H9 (cell line): ENCODE data around the gene DNAJC18. TPM values are rescaled to one million over a fixed set of nuclear protein-coding genes. Genes with fewer than 3 reads are reported as not detected.

Experiments used
- DNase-seq: peaks from one replicate; pipeline ENCODE4 v3.0.0-alpha.2; 2017
- H2AFZ ChIP-seq: one replicate; pipeline ENCODE4 v1.6.1; 2013; ENCODE audit warnings: mild to moderate bottlenecking, low read length, control low read depth, moderate library complexity
- H2AK5ac ChIP-seq: 2 replicates; pipeline ENCODE4 v1.6.1; 2013; ENCODE audit warnings: low read length, control low read depth, mixed read lengths; ENCODE audit not compliant: insufficient read length
- H2BK120ac ChIP-seq: one replicate; pipeline ENCODE4 v1.6.1; 2013; ENCODE audit warnings: low read depth, mild to moderate bottlenecking, low read length, control low read depth, inconsistent platforms; ENCODE audit not compliant: poor library complexity, severe bottlenecking
- H2BK12ac ChIP-seq: 2 replicates; pipeline ENCODE4 v1.6.1; 2013; ENCODE audit warnings: low read length, control low read depth, mixed read lengths, low read depth; ENCODE audit not compliant: insufficient read length
- H2BK15ac ChIP-seq: 2 replicates; pipeline ENCODE4 v1.6.1; 2013; ENCODE audit warnings: low read depth, low read length, control low read depth
- H2BK20ac ChIP-seq: one replicate; pipeline ENCODE4 v1.6.1; 2013; ENCODE audit warnings: low read depth, mild to moderate bottlenecking, low read length, control low read depth, inconsistent platforms; ENCODE audit not compliant: poor library complexity, severe bottlenecking
- H2BK5ac ChIP-seq: 2 replicates; pipeline ENCODE4 v1.6.1; 2013; ENCODE audit warnings: low read length, control low read depth, mixed read lengths; ENCODE audit not compliant: insufficient read length
- H3K14ac ChIP-seq: 2 replicates; pipeline ENCODE4 v1.6.1; 2013; ENCODE audit warnings: low read length, control low read depth; ENCODE audit not compliant: insufficient read depth
- H3K18ac ChIP-seq: 2 replicates; pipeline ENCODE4 v1.6.1; 2013; ENCODE audit warnings: low read depth, mild to moderate bottlenecking, mixed read lengths, low read length, control low read depth; ENCODE audit not compliant: insufficient read length
- H3K23ac ChIP-seq: 2 replicates; pipeline ENCODE4 v1.6.1; 2013; ENCODE audit warnings: low read length, control low read depth, mixed read lengths, low read depth; ENCODE audit not compliant: insufficient read length
- H3K23me2 ChIP-seq: 2 replicates; pipeline ENCODE4 v1.6.1; 2013; ENCODE audit warnings: low read depth, mild to moderate bottlenecking, mixed read lengths, low read length, control low read depth; ENCODE audit not compliant: insufficient read length, poor library complexity, severe bottlenecking
- H3K27ac ChIP-seq: 2 replicates; pipeline ENCODE4 v1.5.1; 2013; ENCODE audit warnings: low read length, control low read depth, mixed read lengths, low read depth; ENCODE audit not compliant: insufficient read length
- H3K27me3 ChIP-seq: 2 replicates; pipeline ENCODE4 v1.6.1; 2013; ENCODE audit warnings: low read length, control low read depth, inconsistent platforms; ENCODE audit not compliant: insufficient read depth
- H3K4ac ChIP-seq: 2 replicates; pipeline ENCODE4 v1.6.1; 2013; ENCODE audit warnings: low read depth, mild to moderate bottlenecking, control low read depth, inconsistent platforms, low read length, moderate library complexity
- H3K4me1 ChIP-seq: 2 replicates; pipeline ENCODE4 v1.6.1; 2013; ENCODE audit warnings: low read length, control low read depth, inconsistent platforms; ENCODE audit not compliant: insufficient read depth
- H3K4me2 ChIP-seq: 2 replicates; pipeline ENCODE4 v1.6.1; 2013; ENCODE audit warnings: low read length, control low read depth, mixed read lengths; ENCODE audit not compliant: insufficient read length, insufficient read depth
- H3K56ac ChIP-seq: 2 replicates; pipeline ENCODE4 v1.6.1; 2013; ENCODE audit warnings: low read depth, mild to moderate bottlenecking, mixed read lengths, low read length, control low read depth; ENCODE audit not compliant: insufficient read length
- H3K79me1 ChIP-seq: 2 replicates; pipeline ENCODE4 v1.6.1; 2013; ENCODE audit warnings: low read depth, mild to moderate bottlenecking, moderate library complexity, low read length, control low read depth, inconsistent platforms; ENCODE audit not compliant: insufficient read depth, poor library complexity, severe bottlenecking
- H3K79me2 ChIP-seq: 2 replicates; pipeline ENCODE4 v1.6.1; 2013; ENCODE audit warnings: low read length, control low read depth, inconsistent platforms; ENCODE audit not compliant: insufficient read depth
- H3K9ac ChIP-seq: 2 replicates; pipeline ENCODE4 v1.6.1; 2013; ENCODE audit warnings: low read length, control low read depth, mixed read lengths; ENCODE audit not compliant: insufficient read length; ENCODE audit errors: extremely low read depth
- H3K9me3 ChIP-seq: one replicate; pipeline ENCODE4 v1.6.1; 2013; ENCODE audit warnings: low read depth, low read length, inconsistent platforms; ENCODE audit not compliant: control insufficient read depth
- H3T11ph ChIP-seq: one replicate; pipeline ENCODE4 v1.6.1; 2013; ENCODE audit warnings: mild to moderate bottlenecking, low read length, control low read depth, inconsistent platforms
- H4K20me1 ChIP-seq: one replicate; pipeline ENCODE4 v1.6.1; 2013; ENCODE audit not compliant: control insufficient read depth, insufficient read length, insufficient read depth
- H4K5ac ChIP-seq: 2 replicates; pipeline ENCODE4 v1.6.1; 2013; ENCODE audit warnings: low read depth, mild to moderate bottlenecking, mixed read lengths, low read length, control low read depth; ENCODE audit not compliant: insufficient read length
- H4K8ac ChIP-seq: replicated peaks from 2 replicates; pipeline ENCODE4 v1.6.1; 2013; ENCODE audit warnings: low read length, control low read depth, mixed read lengths, low read depth; ENCODE audit not compliant: insufficient read length
- H4K91ac ChIP-seq: 2 replicates; pipeline ENCODE4 v1.6.1; 2013; ENCODE audit warnings: low read depth, mild to moderate bottlenecking, moderate library complexity, mixed read lengths, low read length, control low read depth; ENCODE audit not compliant: insufficient read length
- H3K27ac Mint-ChIP-seq, 3 experiments: 2 replicates in 2 of 3; 3 replicates in 1 of 3; pipeline ENCODE4 v1.8.0; 2020 to 2021; ENCODE audit warnings: mixed read lengths in 3 of 3, mild to moderate bottlenecking in 1 of 3, moderate library complexity in 1 of 3
- H3K27me3 Mint-ChIP-seq: 2 replicates; pipeline ENCODE4 v1.8.0; 2021; ENCODE audit warnings: low read depth, mild to moderate bottlenecking, moderate library complexity, mixed read lengths
- H3K36me3 Mint-ChIP-seq, 3 experiments: 2 replicates in 2 of 3; 3 replicates in 1 of 3; pipeline ENCODE4 v1.8.0; 2020 to 2021; ENCODE audit warnings: low read depth in 3 of 3, mixed read lengths in 3 of 3; ENCODE audit not compliant: insufficient read depth in 1 of 3
- H3K4me1 Mint-ChIP-seq, 2 experiments: 2 replicates each; pipeline ENCODE4 v1.8.0; 2020; ENCODE audit warnings: mixed read lengths in 2 of 2
- H3K4me3 Mint-ChIP-seq, 2 experiments: 2 replicates in 1 of 2; 3 replicates in 1 of 2; pipeline ENCODE4 v1.8.0; 2020 to 2021; ENCODE audit warnings: mild to moderate bottlenecking in 2 of 2, mixed read lengths in 2 of 2, moderate library complexity in 1 of 2
- H3K9me3 Mint-ChIP-seq, 2 experiments: 2 replicates in 1 of 2; 3 replicates in 1 of 2; pipeline ENCODE4 v1.8.0; 2020; ENCODE audit warnings: mild to moderate bottlenecking in 2 of 2, mixed read lengths in 2 of 2, moderate library complexity in 1 of 2
- WGBS: extraction: QIAGEN DNeasy Blood & Tissue Kit; methylation state at CpG from one replicate; pipeline ENCODE4 v1.1.7; 2013; ENCODE audit warnings: missing lambda C conversion rate, low lambda C conversion rate, mixed read lengths; ENCODE audit not compliant: insufficient read length; ENCODE audit errors: extremely low coverage; 5-methylcytosine and 5-hydroxymethylcytosine counted together
- total RNA-seq: library from RNA; stranded (reverse); gene quantifications from 2 replicates; pipeline ENCODE4 v1.2.1, GENCODE V29; 2021
- TF ChIP-seq, protein P1 (sequence below): fragments of 200-600 bp; sonication (generic); conservative IDR thresholded peaks from 3 replicates; pipeline ENCODE4 v1.8.0; 2021; ENCODE audit warnings: antibody characterized with exemption, mild to moderate bottlenecking

Gene DNAJC18
- total RNA-seq, 1 experiment from 2014 or later: 26.5 TPM

DNA sequence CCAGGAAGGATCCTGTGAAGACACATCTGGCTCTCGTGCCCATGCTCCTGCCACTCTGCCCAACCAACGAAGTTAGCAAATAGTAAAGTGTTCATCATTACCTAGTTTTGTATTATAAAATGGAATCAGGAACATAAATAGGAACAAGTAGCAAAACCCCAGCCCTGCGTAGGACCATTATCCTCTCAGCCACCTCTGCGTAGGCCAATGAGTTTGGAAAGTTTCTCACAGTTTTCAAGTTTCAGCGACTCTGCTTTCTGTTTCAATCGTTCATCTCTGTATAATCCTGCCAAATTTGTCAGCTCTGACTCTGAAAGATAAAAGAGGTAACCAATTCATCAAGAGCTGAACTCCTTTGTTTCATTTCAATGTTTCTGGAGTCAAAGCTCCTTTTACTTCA is 25.4 kb downstream of the DNAJC18 start:
- no peak overlapping the region for H3T11ph ChIP-seq
- H3K9ac ChIP-seq: no peak overlapping the region
- no peak overlapping the region for H3K18ac ChIP-seq
- H3K27me3 ChIP-seq: no peaks in the 10 kb centered on the region
- H3K56ac ChIP-seq: no peak overlapping the region
- no peak overlapping the region for H2BK5ac ChIP-seq
- TF ChIP-seq, protein P1, sequence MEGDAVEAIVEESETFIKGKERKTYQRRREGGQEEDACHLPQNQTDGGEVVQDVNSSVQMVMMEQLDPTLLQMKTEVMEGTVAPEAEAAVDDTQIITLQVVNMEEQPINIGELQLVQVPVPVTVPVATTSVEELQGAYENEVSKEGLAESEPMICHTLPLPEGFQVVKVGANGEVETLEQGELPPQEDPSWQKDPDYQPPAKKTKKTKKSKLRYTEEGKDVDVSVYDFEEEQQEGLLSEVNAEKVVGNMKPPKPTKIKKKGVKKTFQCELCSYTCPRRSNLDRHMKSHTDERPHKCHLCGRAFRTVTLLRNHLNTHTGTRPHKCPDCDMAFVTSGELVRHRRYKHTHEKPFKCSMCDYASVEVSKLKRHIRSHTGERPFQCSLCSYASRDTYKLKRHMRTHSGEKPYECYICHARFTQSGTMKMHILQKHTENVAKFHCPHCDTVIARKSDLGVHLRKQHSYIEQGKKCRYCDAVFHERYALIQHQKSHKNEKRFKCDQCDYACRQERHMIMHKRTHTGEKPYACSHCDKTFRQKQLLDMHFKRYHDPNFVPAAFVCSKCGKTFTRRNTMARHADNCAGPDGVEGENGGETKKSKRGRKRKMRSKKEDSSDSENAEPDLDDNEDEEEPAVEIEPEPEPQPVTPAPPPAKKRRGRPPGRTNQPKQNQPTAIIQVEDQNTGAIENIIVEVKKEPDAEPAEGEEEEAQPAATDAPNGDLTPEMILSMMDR: no peak
- H4K8ac ChIP-seq: no peak overlapping the region
- H3K9me3 Mint-ChIP-seq: no peaks in the 10 kb centered on the region
- no peak overlapping the region for H2BK120ac ChIP-seq
- H2AFZ ChIP-seq: no peak overlapping the region
- peaks cover 0 to 40% (median 32%) of the 10 kb centered on the region in 3 experiments; a peak in 5 of 7 replicates for H3K36me3 Mint-ChIP-seq
- no peak overlapping the region for H4K91ac ChIP-seq
- H3K27ac Mint-ChIP-seq: no peak overlapping the region
- H3K4ac ChIP-seq: no peak overlapping the region
- H2AK5ac ChIP-seq: no peak overlapping the region
- H2BK12ac ChIP-seq: no peak overlapping the region
- H4K5ac ChIP-seq: no peak overlapping the region
- no peak overlapping the region for H3K27ac ChIP-seq
- no peak overlapping the region for H3K14ac ChIP-seq
- no peaks in the 10 kb centered on the region for H3K23me2 ChIP-seq
- no peaks in the 10 kb centered on the region for H3K79me2 ChIP-seq
- H4K20me1 ChIP-seq: no peaks in the 10 kb centered on the region
- H3K9me3 ChIP-seq: no peaks in the 10 kb centered on the region
- DNase-seq: no peak
- no peak overlapping the region for H2BK20ac ChIP-seq
- no peak overlapping the region for H3K4me3 Mint-ChIP-seq
- H3K23ac ChIP-seq: no peak overlapping the region
- peaks cover 3 to 7% of the 10 kb centered on the region in 2 experiments; a peak in 3 of 4 replicates for H3K4me1 Mint-ChIP-seq
- no peaks in the 10 kb centered on the region; the same call in 1 of the 2 replicates for H3K27me3 Mint-ChIP-seq
- H3K4me2 ChIP-seq: no peak overlapping the region
- H3K79me1 ChIP-seq: no peaks in the 10 kb centered on the region
- no CpG with 5 or more reads among the region's 6 CpGs for WGBS
- H2BK15ac ChIP-seq: no peak overlapping the region
- no peaks in the 10 kb centered on the region for H3K4me1 ChIP-seq
